Measurements from ENCODE around the gene HRK.
A peak's percentile ranks its signal among the peaks of the same experiment; 100 is the strongest.

Gene HRK

GRCh38 chr12:116864371-116865160, 16.7 kb downstream of the HRK start:
- TF ChIP-seq CTCF (IDR thresholded peaks at IDR 0.05), result no peak

- peak; percentile 42; the same call in 1 of the 2 replicates for TF ChIP-seq CTCF (IDR thresholded peaks at IDR 0.05)
Observed at GRCh38 chr12:116863275-116863767, 17.9 kb downstream of the HRK start.

- no peak for TF ChIP-seq CTCF (IDR thresholded peaks at IDR 0.05)
Observed at GRCh38 chr12:116862167-116862566, 19.1 kb downstream of the HRK start.

- no peak for TF ChIP-seq CTCF (IDR thresholded peaks at IDR 0.05)
Observed at GRCh38 chr12:116861320-116861719, 19.9 kb downstream of the HRK start.

GRCh38 chr12:116860263-116860662, 21.0 kb downstream of the HRK start:
- TF ChIP-seq CTCF (IDR thresholded peaks at IDR 0.05), result no peak

GRCh38 chr12:116859079-116859478, 22.2 kb downstream of the HRK start:
- TF ChIP-seq CTCF (IDR thresholded peaks at IDR 0.05), result no peak

- no peak for TF ChIP-seq CTCF (IDR thresholded peaks at IDR 0.05)
Observed at GRCh38 chr12:116856729-116857128, 24.5 kb downstream of the HRK start.
